IgD-negative memory B cell (primary cell): Measurements from ENCODE around the gene RMI1. TPM values are rescaled to one million over a fixed set of nuclear protein-coding genes. Genes with fewer than 3 reads are reported as not detected.

Experiments used
- H3K27ac Mint-ChIP-seq, 3 donors: one replicate each; pipeline ENCODE4 v1.8.0; 2020 to 2022; ENCODE audit warnings: mild to moderate bottlenecking in 3 of 3, mixed read lengths in 3 of 3, moderate library complexity in 1 of 3
- H3K27me3 Mint-ChIP-seq: one replicate; pipeline ENCODE4 v1.8.0; 2021; ENCODE audit warnings: mixed read lengths
- H3K36me3 Mint-ChIP-seq: one replicate; pipeline ENCODE4 v1.8.0; 2020; ENCODE audit warnings: mild to moderate bottlenecking, mixed read lengths
- H3K4me1 Mint-ChIP-seq, 3 donors: one replicate each; pipeline ENCODE4 v1.8.0; 2020 to 2022; ENCODE audit warnings: mixed read lengths in 3 of 3, mild to moderate bottlenecking in 1 of 3
- H3K4me3 Mint-ChIP-seq, 4 donors: one replicate each; pipeline ENCODE4 v1.8.0; 2020 to 2022; ENCODE audit warnings: mild to moderate bottlenecking in 4 of 4, mixed read lengths in 4 of 4, moderate library complexity in 3 of 4
- H3K9me3 Mint-ChIP-seq, 3 donors: one replicate each; pipeline ENCODE4 v1.8.0; 2020 to 2021; ENCODE audit warnings: mixed read lengths in 3 of 3, mild to moderate bottlenecking in 1 of 3
- polyA plus RNA-seq: library from polyadenylated mRNA; unstranded; fragments of 300-500 nt; fragmentation: Illumina TruSeq; gene quantifications from one replicate; pipeline ENCODE4 v1.2.3, GENCODE V29; 2021

Gene RMI1
- polyA plus RNA-seq, 1 donor from 2014 or later = 5.4 TPM

GRCh38 chr9:83959061-83959460 is 21.5 kb upstream of the RMI1 start:
- H3K4me1 Mint-ChIP-seq = peaks cover 14 to 16% (median 14%) of the 10 kb centered on the region in 3 donors
- no peaks in the 10 kb centered on the region for H3K27me3 Mint-ChIP-seq
- no peaks in the 10 kb centered on the region for H3K36me3 Mint-ChIP-seq
- H3K9me3 Mint-ChIP-seq = no peaks in the 10 kb centered on the region
- H3K27ac Mint-ChIP-seq = no peak overlapping the region
- peak overlapping the region in 1 of 4 donors; percentile 72 for H3K4me3 Mint-ChIP-seq

GRCh38 chr9:83960991-83961390 is 19.6 kb upstream of the RMI1 start:
- Mint-ChIP-seq H3K36me3 (no peaks in the 10 kb centered on the region), H3K9me3 (no peaks in the 10 kb centered on the region), H3K4me1 (peaks cover 11 to 13% (median 11%) of the 10 kb centered on the region in 3 donors), H3K27me3 (no peaks in the 10 kb centered on the region), H3K27ac (peak overlapping the region in 1 of 3 donors; percentile 67), H3K4me3 (peak overlapping the region in 1 of 4 donors; percentile 14)

DNA sequence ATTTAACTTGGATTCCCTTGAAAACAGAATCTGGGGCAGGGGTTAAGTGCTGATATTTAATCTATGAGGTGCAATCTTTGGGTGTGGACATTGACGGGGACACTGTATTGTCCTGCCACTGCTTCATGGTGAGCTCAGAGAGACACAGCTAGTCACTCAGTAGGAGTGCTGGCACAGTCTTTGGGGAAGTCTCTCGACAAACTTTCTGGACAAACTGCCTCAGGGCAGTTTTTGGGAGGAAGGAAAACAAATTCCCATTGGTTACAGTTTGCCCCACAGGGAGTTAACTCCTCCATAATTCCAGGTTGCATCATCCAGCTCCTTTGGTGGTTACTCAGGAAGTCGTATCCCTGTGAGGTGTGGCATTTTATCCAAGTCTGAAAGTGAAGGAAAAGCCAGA is 18.4 kb upstream of the RMI1 start:
- H3K4me3 Mint-ChIP-seq = no peak overlapping the region
- peaks cover 4 to 9% (median 6%) of the 10 kb centered on the region in 3 donors for H3K4me1 Mint-ChIP-seq
- H3K36me3 Mint-ChIP-seq = no peaks in the 10 kb centered on the region
- H3K27me3 Mint-ChIP-seq = no peaks in the 10 kb centered on the region
- no peaks in the 10 kb centered on the region for H3K9me3 Mint-ChIP-seq
- no peak overlapping the region for H3K27ac Mint-ChIP-seq

GRCh38 chr9:83964973-83965349 is 15.6 kb upstream of the RMI1 start:
- Mint-ChIP-seq H3K36me3 (no peaks in the 10 kb centered on the region), H3K9me3 (no peaks in the 10 kb centered on the region), H3K4me1 (peaks cover 3 to 11% (median 7%) of the 10 kb centered on the region in 3 donors), H3K4me3 (peak overlapping the region in 1 of 4 donors; percentile 37), H3K27me3 (no peaks in the 10 kb centered on the region), H3K27ac (peak overlapping the region; percentile 19 to 81 (median 74))

DNA sequence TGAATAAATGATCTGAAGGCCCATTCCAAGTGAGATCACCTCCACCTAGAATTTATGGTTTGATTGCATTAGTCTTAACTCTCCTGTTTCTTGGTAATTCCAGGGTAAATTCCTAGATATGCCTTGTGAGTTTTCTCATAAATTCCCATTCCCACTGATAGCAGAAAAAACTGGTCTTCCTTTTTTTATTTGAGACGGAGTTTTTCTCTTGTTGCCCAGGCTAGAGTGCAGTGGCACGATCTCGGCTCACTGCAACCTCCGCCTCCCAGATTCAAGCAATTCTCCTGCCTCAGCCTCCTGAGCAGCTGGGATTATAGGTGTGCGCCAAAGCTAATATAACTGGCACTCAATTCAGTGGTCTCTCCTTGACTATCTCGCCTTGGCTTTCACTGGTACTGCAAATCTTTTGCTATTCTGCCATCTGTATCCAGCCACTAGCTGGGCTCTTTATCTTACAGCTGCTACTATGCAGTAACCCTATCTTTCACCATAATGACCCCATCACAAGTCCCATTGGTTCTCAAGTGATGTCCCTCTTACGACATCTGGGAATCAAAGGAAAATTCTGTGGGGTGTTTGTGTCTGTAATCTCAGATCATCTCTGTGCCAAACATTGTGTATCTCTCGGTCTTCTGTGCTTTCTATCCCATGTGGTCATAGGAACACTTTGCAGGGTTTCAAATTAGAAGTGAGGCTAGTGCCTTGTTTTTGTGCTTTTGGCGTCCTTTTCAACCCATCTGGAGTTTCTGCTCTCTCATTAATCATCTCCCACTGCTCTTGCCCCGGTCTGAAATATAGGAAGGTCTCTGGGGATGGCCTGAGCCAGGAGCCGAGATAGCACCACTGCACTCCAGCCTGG is 15.0 kb upstream of the RMI1 start:
- Mint-ChIP-seq H3K4me3 (peak overlapping the region in 1 of 4 donors; percentile 14), H3K9me3 (no peaks in the 10 kb centered on the region), H3K27me3 (no peaks in the 10 kb centered on the region), H3K4me1 (peaks cover 3 to 11% (median 7%) of the 10 kb centered on the region in 3 donors), H3K27ac (peak overlapping the region; percentile 20 to 91 (median 73)), H3K36me3 (peaks cover under 1% of the 10 kb centered on the region)

- Mint-ChIP-seq H3K9me3 (no peaks in the 10 kb centered on the region), H3K36me3 (peaks cover 2% of the 10 kb centered on the region), H3K27ac (peak overlapping the region; percentile 20 to 91 (median 73)), H3K4me1 (peaks cover 3 to 11% (median 7%) of the 10 kb centered on the region in 3 donors), H3K4me3 (no peak overlapping the region), H3K27me3 (no peaks in the 10 kb centered on the region)
These were observed 14.4 kb upstream of the RMI1 start for GRCh38 chr9:83966209-83966582.

DNA sequence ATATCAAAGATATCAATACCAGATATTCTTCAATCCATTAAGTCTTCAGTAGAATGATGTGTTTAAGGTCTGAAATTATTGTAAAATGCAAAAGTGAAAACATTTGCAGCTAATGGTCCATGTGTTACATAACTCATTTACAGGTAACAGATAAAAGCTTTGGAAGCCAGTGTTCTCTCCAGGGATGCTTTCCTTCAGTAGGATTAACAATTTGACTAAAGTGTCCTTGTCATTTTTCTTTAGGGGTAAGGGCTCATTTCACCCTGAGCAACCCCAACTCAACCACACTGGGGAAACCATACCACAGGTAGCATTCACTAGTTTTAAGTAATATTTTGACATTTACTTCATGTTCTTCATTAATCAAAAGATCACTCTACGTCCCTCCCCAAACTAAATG is 13.5 kb upstream of the RMI1 start:
- H3K4me1 Mint-ChIP-seq = peaks cover 5 to 17% (median 7%) of the 10 kb centered on the region in 3 donors
- peaks cover 4% of the 10 kb centered on the region for H3K36me3 Mint-ChIP-seq
- H3K9me3 Mint-ChIP-seq = no peaks in the 10 kb centered on the region
- peak overlapping the region in 2 of 3 donors; percentile 50 to 69 for H3K27ac Mint-ChIP-seq
- no peak overlapping the region for H3K4me3 Mint-ChIP-seq
- no peaks in the 10 kb centered on the region for H3K27me3 Mint-ChIP-seq

GRCh38 chr9:83969602-83970001 is 11.0 kb upstream of the RMI1 start:
- H3K27ac Mint-ChIP-seq = peak overlapping the region in 1 of 3 donors; percentile 29
- peaks cover 4% of the 10 kb centered on the region for H3K36me3 Mint-ChIP-seq
- H3K4me1 Mint-ChIP-seq = peaks cover 10 to 25% (median 11%) of the 10 kb centered on the region in 3 donors
- H3K27me3 Mint-ChIP-seq = no peaks in the 10 kb centered on the region
- H3K9me3 Mint-ChIP-seq = no peaks in the 10 kb centered on the region
- no peak overlapping the region for H3K4me3 Mint-ChIP-seq

DNA sequence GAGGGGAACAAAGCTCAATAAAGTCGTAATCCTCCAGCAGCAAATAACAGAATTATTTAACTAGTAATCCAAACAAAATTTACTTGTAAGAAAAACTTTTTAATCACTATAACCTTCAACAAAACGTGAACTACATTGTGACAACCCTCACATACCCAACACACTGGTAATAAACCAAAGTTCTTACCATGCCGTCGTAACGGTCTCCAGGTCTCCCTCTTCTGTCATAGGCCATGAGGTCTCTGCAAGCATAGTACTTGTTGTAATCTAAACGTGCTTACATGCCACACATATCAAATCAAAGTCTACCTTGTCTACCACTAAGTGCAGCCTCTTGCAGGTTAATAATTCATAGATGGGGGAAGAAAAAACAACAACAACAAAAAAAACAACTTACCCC is 9.1 kb upstream of the RMI1 start:
- H3K4me3 Mint-ChIP-seq = peak overlapping the region in 1 of 4 donors; percentile 35

GRCh38 chr9:83972286-83972685 is 8.3 kb upstream of the RMI1 start:
- Mint-ChIP-seq H3K4me1 (peaks cover 18 to 39% (median 25%) of the 10 kb centered on the region in 3 donors), H3K27me3 (no peaks in the 10 kb centered on the region), H3K9me3 (no peaks in the 10 kb centered on the region), H3K27ac (peak overlapping the region in 2 of 3 donors; percentile 26 to 73), H3K36me3 (peaks cover 7% of the 10 kb centered on the region), H3K4me3 (no peak overlapping the region)

More for the DNA sequence above, 9.1 kb upstream of the RMI1 start:
- Mint-ChIP-seq H3K9me3 (no peaks in the 10 kb centered on the region), H3K36me3 (peaks cover 7% of the 10 kb centered on the region), H3K27ac (peak overlapping the region in 2 of 3 donors; percentile 26 to 64), H3K27me3 (no peaks in the 10 kb centered on the region), H3K4me1 (peaks cover 14 to 42% (median 19%) of the 10 kb centered on the region in 3 donors)

DNA sequence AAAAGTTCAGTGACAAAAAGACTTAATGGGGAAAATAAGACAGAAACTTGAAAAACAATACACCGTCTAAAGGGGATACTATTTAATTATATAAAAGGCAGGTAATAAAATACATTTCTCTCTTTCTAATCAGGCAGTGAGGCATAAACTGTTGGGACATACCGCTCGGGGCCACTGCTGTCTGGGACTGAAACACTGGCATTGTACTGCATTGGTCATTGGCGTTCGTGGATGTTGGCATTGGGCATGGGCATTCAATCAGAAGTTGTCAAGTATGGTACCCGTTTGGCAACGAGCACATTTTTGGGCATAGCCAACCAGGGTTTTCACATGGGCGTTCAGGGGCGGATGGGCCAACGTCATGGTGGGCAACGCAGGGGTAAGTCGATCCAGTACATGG is 5.3 kb upstream of the RMI1 start:
- Mint-ChIP-seq H3K4me1 (peaks cover 25 to 51% (median 35%) of the 10 kb centered on the region in 3 donors), H3K36me3 (peaks cover 7% of the 10 kb centered on the region), H3K9me3 (no peaks in the 10 kb centered on the region), H3K4me3 (peak overlapping the region in 2 of 4 donors; percentile 10 to 74), H3K27ac (peak overlapping the region; percentile 23 to 53 (median 49)), H3K27me3 (no peaks in the 10 kb centered on the region)

DNA sequence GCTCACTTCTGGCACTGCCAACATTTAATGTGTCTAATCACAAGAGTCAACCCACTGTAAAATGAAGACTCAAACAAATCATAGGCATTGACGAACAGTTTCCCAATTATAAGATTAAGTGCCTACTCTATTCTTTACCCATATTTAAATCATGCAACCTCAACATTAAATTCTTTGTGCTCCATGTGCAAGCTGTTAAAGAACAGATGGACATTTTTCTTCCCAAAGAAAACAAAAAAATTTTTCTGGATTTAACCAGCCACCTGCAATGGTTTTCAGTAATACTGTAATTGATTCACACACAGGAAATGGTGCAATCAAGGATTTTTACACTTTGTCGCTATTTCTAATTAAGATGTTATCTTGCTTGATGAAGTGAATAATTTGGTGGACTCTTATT is 4.2 kb upstream of the RMI1 start:
- peak overlapping the region in 1 of 4 donors; percentile 74 for H3K4me3 Mint-ChIP-seq
- H3K27ac Mint-ChIP-seq = peak overlapping the region in 1 of 3 donors; percentile 49
- H3K36me3 Mint-ChIP-seq = peaks cover 6% of the 10 kb centered on the region
- no peaks in the 10 kb centered on the region for H3K9me3 Mint-ChIP-seq
- H3K27me3 Mint-ChIP-seq = no peaks in the 10 kb centered on the region
- H3K4me1 Mint-ChIP-seq = peaks cover 27 to 53% (median 37%) of the 10 kb centered on the region in 3 donors

DNA sequence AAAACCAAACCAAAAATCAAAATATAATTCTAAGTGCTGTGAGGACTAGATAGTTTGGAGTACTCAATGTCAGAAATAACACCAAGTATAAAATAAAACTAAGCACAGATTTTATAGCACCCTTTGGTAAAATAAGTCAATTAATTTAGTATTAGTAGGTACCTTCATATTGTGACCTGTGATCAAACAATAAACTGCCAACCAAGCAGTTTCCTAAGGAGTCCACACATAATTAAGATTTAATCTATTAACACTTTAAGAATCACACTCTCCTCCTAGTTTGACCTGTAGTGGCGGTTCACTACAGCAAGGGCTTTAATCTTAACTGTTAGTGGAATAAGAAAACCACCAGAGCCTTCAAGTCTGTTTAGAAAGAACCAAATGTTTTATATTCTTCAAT is 3.4 kb upstream of the RMI1 start:
- H3K9me3 Mint-ChIP-seq = no peaks in the 10 kb centered on the region
- H3K4me3 Mint-ChIP-seq = peak overlapping the region in 3 of 4 donors; percentile 98 to 100 (median 100)
- peaks cover 3% of the 10 kb centered on the region for H3K36me3 Mint-ChIP-seq
- H3K27me3 Mint-ChIP-seq = no peaks in the 10 kb centered on the region
- H3K4me1 Mint-ChIP-seq = peaks cover 33 to 50% (median 35%) of the 10 kb centered on the region in 3 donors
- peak overlapping the region in 1 of 3 donors; percentile 99 for H3K27ac Mint-ChIP-seq

DNA sequence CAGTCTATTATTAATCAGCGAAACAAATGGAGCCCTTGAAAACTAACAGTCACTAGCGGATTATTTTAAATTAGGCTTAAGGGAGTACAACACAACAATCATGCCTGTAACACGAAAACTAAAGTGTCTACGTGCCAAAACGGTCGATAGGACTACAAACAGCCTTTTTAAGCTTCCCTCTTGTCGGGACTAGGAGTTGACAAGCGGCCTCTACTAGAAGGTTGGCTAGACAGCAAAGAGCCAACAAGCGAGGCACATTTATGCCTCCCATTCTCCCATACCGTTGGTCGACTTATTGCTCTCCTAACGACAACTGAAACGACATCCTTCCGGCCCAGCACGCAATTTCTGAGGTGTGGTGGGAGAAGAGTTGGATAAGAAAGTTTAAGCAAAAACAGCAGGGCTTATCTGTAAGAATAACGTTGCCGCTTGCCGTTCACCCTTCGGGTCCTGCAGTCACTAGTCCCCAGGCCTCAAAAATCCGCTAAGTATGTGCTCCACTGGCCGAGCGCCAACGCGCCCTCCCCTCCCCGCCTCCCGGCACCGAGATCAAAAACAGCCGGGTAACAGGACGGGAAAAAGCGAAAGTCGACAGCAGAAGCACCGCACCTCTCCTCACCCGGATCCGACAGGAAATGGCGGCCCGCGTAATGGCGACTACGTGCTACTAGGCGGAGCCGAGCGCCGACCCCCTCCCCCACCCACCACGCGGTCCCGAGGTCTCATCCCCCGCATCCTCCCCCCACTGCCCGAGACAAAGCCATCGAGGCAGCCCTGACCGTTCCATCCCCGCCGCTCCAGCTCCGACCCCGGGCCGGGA is 1.4 kb upstream of the RMI1 start:
- peak overlapping the region; percentile 98 to 100 (median 100) for H3K4me3 Mint-ChIP-seq
- H3K4me1 Mint-ChIP-seq = peaks cover 36 to 52% (median 37%) of the 10 kb centered on the region in 3 donors
- no peaks in the 10 kb centered on the region for H3K9me3 Mint-ChIP-seq
- H3K27ac Mint-ChIP-seq = peak overlapping the region; percentile 98 to 100 (median 99)
- H3K27me3 Mint-ChIP-seq = no peaks in the 10 kb centered on the region
- peaks cover 3% of the 10 kb centered on the region for H3K36me3 Mint-ChIP-seq
